Activated naive CD4-positive, alpha-beta T cell treated with anti-CD3 and anti-CD28 coated beads, Interleukin-2, amount 50 U/mL, for 72 hours (primary cell): ENCODE measurements around the gene RASL10B. TPM values are rescaled to one million over a fixed set of nuclear protein-coding genes. Genes with fewer than 3 reads are reported as not detected.

Experiments used
- ATAC-seq, 2 donors: fragments of 150-1000 bp; cut with Tn5 transposase; 2 replicates each; pipeline ENCODE4 v1.10.0; 2021; ENCODE audit warnings: mild to moderate bottlenecking in 2 of 2, moderate library complexity in 2 of 2
- DNase-seq, 2 donors: peaks; one replicate each; pipeline ENCODE4 v3.0.0; 2021 to 2022; ENCODE audit warnings: low spot score in 2 of 2
- H3K27ac Mint-ChIP-seq, 2 donors: one replicate each; pipeline ENCODE4 v1.8.0; 2022; ENCODE audit warnings: mild to moderate bottlenecking in 2 of 2, mixed read lengths in 2 of 2
- H3K36me3 Mint-ChIP-seq, 2 donors: one replicate each; pipeline ENCODE4 v1.8.0; 2022; ENCODE audit warnings: mixed read lengths in 2 of 2
- H3K9me3 Mint-ChIP-seq, 2 donors: one replicate each; pipeline ENCODE4 v1.8.0; 2022; ENCODE audit warnings: mixed read lengths in 2 of 2
- total RNA-seq, 2 donors: library from RNA; stranded (reverse); gene quantifications; one replicate each; pipeline ENCODE4 v1.2.3, GENCODE V29; 2022

Gene RASL10B
- total RNA-seq, 2 donors from 2014 or later: 1.1 TPM; not detected in 1

DNA sequence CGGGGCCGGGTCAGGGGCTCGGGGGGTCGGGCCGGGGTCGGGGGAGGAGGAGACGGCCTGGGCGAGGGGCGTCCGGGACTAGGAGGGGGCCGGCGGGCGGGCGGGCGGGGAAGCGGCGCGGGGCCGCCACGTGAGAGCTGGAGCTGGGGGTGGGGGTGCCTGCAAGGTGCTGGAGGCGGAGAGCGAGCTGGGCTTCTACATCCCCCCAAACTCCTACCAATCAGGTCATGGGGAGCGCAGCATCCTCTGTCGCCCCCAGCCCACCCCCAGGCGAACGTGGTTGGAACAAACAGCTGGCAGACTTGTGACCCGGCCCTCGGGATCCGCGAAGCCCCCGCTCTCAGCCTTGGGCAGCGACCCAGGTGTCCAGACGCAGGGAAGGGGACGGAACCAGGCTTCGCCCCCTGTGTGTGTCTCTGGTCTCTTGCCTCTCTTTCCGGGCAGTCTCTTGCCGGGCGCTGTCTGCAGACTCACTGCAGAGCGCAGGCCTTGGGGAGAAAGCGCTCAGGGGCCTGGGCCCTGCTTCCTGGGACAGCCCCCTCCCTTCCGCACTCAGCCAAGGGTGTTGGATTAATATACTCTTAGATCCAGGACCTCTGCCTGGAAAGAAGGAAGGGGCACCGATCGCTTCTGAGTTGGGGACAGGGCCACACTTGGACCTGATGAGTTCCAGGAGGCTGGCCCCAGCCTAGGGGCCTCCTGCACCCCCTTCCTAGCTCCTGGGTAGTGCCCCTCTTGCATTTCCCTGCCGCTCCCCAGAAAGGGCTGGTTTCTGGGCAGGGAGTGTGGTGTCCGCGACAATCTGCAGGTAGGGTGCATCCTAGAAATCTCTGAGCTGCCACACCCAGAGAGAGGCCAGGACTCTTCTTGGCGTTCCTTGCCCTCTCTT lies 722 bp downstream of the RASL10B start:
- ATAC-seq (no peak), DNase-seq (no peak)
- H3K27ac Mint-ChIP-seq: peak overlapping the region in 1 of 2 donors; percentile 22
- no peaks in the 10 kb centered on the region for H3K36me3 Mint-ChIP-seq
- no peaks in the 10 kb centered on the region for H3K9me3 Mint-ChIP-seq

DNA sequence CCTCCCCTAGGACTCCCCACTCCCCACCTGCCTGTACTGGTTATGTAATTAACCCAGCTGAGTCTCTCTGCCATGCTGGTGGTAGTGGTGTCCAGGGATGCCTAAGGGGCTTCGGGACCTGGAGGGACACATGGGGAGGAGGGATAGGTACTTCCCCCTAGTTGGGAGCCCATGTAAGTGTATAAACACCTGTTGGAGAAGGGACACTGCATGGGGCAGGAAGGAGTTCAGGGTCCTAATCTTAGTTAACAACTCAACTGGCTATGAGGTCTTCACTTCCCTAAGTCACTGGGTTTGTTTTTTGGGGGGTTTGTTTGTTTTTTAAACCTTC lies 1.3 kb downstream of the RASL10B start:
- DNase-seq (no peak), ATAC-seq (no peak)
- H3K27ac Mint-ChIP-seq: peak overlapping the region in 1 of 2 donors; percentile 22
- H3K36me3 Mint-ChIP-seq: no peaks in the 10 kb centered on the region
- no peaks in the 10 kb centered on the region for H3K9me3 Mint-ChIP-seq

DNA sequence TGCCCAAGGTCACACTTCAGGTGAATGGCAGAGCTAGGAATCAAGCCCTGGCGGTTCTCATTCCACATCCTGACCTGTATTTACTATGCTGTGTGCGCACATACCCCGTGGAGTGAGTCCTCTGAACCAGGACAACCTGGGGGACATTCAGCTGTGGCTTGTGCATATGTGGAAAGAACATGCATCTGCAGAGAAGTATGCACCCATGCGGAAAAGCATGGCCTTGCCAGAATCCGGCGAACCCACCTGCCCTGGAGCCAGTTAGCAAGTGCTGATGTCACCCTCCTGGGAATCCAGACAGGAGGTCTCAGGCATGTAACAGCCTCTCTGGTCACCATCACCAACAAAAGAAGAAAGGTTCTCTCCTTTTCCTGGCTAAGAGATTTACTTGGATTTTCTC lies 1.9 kb downstream of the RASL10B start:
- no peaks in the 10 kb centered on the region for H3K36me3 Mint-ChIP-seq
- ATAC-seq: no peak
- H3K27ac Mint-ChIP-seq: no peak overlapping the region
- no peaks in the 10 kb centered on the region for H3K9me3 Mint-ChIP-seq
- DNase-seq: no peak

DNA sequence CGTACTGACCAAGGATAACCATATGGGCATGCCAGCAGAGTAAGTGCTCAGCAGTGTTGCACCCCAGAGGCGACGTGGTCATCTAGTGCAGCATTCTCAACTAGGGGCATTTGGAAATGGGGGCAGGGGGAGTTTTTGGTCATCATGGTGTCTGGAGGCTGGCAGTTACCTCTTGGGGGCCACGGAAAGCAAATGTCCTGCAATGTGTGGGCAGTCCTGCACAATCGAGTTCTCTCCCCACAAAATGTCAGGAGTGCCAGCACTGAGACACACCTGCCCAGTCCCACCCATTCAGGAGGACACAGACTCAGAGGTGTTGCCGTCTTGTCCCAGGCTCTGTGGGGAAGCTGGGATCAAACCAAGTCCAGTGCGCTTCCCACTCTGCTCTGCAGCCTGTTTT lies 3.0 kb downstream of the RASL10B start:
- DNase-seq (no peak), ATAC-seq (no peak)
- Mint-ChIP-seq H3K9me3 (no peaks in the 10 kb centered on the region), H3K27ac (no peak overlapping the region), H3K36me3 (no peaks in the 10 kb centered on the region)

DNA sequence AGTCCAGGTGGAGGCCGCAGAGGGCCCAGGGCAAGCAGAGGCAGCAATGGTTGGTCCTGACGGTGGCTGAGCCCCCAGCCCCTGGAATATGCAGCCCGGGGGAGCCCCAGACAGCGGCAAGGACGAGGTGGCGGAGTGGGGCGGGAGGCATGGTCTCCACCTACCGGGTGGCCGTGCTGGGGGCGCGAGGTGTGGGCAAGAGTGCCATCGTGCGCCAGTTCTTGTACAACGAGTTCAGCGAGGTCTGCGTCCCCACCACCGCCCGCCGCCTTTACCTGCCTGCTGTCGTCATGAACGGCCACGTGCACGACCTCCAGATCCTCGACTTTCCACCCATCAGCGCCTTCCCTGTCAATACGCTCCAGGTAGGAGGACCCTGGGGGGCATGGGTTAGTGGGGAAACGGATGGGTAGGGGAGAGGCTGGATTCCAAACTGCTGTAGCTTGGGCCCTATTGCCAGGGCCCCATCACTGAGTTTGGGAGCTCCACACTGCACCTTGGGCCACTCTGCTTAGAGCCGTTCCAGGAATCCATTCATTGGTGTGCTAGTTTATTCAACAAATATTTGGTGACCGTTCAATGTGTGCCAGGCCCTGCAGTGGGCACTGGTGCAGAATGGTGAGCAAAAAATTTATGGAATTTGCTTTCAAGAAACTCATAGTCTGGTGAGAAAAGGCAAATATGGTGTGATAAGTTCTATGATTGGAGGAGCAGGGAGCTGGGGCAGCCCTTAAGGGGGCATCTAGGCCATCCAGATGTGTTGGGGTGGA lies 3.8 kb downstream of the RASL10B start:
- H3K9me3 Mint-ChIP-seq: no peaks in the 10 kb centered on the region
- ATAC-seq (no peak), DNase-seq (no peak)
- no peaks in the 10 kb centered on the region for H3K36me3 Mint-ChIP-seq
- H3K27ac Mint-ChIP-seq: no peak overlapping the region

DNA sequence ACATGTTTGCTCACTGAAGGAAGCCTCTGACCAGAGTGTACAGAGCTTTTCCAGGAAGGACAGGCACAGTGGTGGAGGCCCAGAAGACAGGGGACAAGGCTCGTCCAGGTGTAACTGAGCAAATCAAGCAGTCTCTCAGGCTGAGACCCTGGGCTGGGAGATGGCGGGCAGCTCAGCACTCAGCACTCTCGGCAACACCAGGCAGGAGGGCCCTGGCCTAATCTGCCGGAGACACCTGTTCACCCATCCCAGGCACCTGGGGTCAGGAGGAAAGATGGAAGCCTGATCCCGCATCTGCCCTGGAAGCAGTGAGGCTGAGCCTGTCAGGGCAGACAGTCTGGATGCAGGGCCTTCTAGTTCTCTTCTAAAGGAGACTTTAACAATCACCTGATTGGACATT lies 4.8 kb downstream of the RASL10B start:
- DNase-seq (no peak), ATAC-seq (no peak)
- Mint-ChIP-seq H3K9me3 (no peaks in the 10 kb centered on the region), H3K36me3 (no peaks in the 10 kb centered on the region), H3K27ac (no peak overlapping the region)

DNA sequence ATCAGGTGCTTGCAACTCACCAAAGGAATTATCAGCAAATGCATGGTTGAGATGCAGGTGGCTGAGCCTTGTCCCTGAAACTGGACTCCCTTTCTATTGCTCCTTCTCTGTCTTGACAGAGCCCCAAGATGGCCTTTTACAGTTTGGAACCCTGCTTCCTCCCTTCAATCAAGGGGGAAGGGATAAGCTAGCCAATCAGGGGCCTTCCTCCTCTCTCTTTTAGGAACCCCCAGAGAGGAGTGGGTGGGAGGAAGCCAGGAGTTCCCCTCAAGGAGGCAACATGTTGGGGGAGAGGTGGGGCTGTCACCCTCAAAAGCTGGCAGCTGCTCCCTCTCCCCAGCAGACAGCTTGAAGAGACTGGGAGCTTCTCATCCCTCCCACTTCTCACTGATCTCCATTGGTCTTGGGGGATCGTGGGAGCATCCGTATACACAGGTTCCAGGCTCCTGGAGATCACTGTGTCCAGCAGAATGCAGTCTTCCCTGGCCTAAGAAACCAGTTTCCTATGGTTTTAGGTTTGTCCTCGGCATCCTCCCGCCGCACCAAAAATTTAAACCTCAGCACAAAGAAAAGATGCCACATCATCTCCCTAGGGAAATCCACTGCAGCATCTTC lies 7.2 kb downstream of the RASL10B start:
- H3K9me3 Mint-ChIP-seq: no peaks in the 10 kb centered on the region
- DNase-seq (no peak), ATAC-seq (no peak)
- no peaks in the 10 kb centered on the region for H3K36me3 Mint-ChIP-seq
- H3K27ac Mint-ChIP-seq: no peak overlapping the region

DNA sequence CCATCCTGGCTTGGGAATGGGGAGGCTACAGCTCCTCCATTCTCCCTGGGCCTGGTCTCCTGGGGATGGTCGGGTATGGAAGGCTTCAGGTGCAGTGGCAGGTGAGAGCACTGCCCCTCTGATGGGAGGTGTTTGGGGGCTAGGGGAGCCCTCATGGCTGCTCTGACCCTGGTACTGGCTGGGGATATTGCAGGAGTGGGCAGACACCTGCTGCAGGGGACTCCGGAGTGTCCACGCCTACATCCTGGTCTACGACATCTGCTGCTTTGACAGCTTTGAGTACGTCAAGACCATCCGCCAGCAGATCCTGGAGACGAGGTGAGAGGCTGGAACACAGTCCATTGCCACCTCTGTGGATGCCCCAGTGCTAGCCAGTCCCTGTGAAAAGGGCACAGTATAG lies 8.8 kb downstream of the RASL10B start:
- no peak for ATAC-seq
- Mint-ChIP-seq H3K36me3 (no peaks in the 10 kb centered on the region), H3K27ac (no peak overlapping the region)

DNA sequence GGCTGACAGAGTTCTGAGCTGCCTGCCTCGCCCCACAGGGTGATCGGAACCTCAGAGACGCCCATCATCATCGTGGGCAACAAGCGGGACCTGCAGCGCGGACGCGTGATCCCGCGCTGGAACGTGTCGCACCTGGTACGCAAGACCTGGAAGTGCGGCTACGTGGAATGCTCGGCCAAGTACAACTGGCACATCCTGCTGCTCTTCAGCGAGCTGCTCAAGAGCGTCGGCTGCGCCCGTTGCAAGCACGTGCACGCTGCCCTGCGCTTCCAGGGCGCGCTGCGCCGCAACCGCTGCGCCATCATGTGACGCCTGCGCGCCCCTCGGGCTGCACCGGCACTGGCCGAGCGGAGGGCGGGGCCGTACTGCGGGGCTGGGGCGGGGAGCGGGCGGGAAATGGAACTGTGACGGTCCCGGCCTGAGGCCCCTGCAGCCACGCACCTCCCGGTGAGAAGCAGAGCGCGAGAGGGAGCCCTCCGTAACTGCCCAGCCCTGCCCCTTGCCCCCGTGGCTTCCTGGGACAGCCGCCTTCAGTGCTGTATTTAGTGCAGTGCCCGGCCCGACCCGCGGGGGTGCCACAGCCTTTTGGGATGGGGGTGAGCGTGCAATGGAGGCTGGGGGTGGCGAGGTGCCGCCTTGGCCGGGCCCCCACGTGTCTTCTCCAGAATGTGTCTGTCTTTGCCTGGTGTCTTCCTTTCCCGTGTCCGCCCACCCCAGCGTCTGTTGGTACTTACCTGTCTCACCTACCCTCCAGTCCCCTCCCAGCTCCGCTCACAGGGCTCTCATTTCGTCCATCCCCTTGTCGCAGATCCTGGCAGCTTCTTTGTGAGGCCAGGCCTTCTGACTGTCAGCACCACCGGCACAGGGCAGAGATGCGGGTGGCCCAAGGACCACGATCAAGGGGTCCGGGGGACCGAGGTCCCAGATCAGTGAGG lies 9.8 kb downstream of the RASL10B start:
- no peak for DNase-seq
- ATAC-seq: peak; percentile 49 to 70
- H3K36me3 Mint-ChIP-seq: no peaks in the 10 kb centered on the region
- no peaks in the 10 kb centered on the region for H3K9me3 Mint-ChIP-seq
- H3K27ac Mint-ChIP-seq: no peak overlapping the region

More for the DNA sequence above, 8.8 kb downstream of the RASL10B start:
- no peaks in the 10 kb centered on the region for H3K9me3 Mint-ChIP-seq
- DNase-seq: no peak

DNA sequence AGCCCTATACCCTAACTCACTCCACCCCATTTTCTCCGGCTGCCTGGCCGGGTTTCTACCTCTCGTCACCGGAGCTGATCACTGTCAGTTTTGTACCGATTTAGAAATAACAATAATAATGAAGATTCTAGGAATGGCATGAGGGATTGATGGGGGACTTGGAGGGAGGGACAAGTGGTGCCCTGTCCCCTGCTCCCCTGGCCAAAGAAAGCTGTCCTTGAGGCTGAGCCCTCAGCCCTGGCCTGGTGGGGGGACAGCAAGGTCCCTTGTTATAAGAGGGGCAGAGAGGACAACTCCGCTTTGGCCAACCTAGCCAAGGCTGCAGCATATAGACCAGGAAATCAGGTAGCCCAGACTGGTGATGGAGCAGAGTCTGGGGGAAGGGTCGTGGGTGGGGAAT lies 11.1 kb downstream of the RASL10B start:
- H3K9me3 Mint-ChIP-seq: no peaks in the 10 kb centered on the region
- no peaks in the 10 kb centered on the region for H3K36me3 Mint-ChIP-seq
- no peak overlapping the region for H3K27ac Mint-ChIP-seq
- DNase-seq (no peak), ATAC-seq (no peak)

DNA sequence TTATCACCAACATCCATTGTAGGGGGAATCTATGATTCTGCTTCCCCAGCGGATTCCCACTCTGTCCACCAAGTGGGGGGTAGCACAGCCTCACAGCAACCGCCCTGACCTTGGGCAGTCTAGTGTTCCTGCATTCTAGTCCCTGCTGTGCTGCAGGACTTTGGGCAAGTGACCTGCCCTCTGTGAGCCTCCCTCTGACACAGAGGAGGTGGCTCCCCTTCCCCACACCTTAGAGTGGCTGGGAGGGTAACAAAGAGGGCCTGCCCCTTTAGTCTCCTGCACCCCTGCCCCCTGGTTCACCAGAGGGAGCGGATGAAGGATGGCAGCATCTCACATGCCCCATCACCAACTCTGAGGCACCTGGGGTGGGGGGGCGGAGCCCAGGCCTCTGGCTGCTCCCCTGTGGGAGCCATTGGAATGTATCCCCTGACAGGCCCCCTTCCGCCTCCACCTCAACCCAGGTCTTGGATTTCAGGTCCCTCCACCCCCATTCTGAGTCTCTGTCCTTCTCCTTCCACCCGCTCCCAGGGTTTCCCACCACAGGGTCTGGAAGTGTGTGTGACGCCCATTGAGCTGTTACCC lies 11.5 kb downstream of the RASL10B start:
- no peaks in the 10 kb centered on the region for H3K9me3 Mint-ChIP-seq
- H3K27ac Mint-ChIP-seq: no peak overlapping the region

DNA sequence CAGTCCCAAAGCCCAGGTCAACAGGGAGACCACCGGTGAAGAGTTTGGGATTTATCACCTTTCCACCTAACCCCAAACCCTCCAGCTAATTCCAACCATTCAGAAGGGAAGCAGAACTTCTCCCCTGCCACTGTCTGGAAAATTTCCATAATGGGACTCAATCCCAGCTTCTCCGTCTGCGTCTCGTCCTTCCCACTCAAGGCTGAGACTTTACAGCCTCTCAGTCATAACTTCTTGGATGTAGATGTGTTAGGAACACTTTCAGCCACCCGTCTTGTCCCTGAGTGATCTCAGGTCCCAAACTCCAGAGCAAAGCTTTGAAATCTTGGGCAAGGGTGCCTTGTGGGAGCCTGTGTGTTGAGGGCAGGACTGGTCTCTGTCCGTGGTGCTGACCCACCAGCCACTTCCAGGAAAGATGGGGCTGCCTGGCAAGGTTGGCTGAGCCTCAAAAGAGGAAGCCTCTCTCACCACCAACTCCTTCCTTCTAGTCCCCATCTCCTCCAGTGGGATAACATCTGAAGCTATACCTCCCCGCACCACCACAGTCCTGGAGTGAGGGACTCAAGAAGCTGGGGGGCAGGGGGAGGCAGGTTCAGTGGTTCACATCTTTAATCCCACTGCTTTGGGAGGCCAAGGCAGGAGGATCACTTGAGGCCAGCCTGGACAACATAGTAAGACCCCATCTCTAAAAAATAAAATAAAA lies 12.3 kb downstream of the RASL10B start:
- no peaks in the 10 kb centered on the region for H3K36me3 Mint-ChIP-seq
- H3K27ac Mint-ChIP-seq: no peak overlapping the region
- DNase-seq: no peak
- no peaks in the 10 kb centered on the region for H3K9me3 Mint-ChIP-seq
- ATAC-seq: no peak

More for the DNA sequence above, 11.5 kb downstream of the RASL10B start:
- ATAC-seq (no peak), DNase-seq (no peak)
- H3K36me3 Mint-ChIP-seq: no peaks in the 10 kb centered on the region

DNA sequence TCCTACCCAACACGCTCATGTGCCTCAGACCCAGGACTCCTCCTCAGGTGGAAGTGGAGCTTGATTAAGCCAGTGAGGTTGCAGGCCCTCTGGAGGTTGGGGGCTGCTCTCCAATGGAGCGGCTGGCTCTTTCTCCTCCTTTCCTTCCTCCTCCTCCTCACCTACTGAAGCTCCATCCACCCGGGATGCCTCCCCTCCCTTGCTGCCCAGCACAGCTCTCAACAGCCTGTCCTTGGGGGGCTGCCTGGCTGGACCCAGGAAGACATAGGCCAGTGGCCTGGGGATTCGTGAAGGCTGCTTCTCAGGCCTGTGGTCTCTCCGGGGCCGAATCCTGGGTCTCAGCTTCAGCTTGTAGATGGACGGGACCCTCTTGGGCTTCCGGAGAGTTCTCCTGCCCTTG lies 13.4 kb downstream of the RASL10B start:
- ATAC-seq (no peak), DNase-seq (no peak)
- H3K36me3 Mint-ChIP-seq: no peaks in the 10 kb centered on the region
- no peaks in the 10 kb centered on the region for H3K9me3 Mint-ChIP-seq
- no peak overlapping the region for H3K27ac Mint-ChIP-seq

DNA sequence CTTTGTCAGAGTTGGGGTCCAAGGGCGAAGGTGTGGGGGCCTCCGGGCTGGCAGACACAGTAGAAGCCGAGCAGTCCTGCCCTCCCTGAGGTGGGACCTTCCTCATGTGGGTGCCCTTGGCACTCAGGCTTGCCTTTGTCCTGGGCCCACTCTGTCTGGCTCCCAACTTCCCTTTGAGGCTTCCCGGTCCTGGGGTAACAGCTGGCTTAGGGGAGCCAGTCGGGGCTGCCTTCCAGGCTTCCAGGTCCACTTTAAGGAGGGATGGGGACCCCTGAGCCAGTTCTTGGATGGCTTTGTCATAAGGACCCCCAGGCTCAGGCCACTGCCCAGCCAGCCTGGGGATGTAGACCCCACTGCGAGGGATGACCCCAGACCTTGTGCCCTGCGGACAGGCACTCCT lies 13.8 kb downstream of the RASL10B start:
- no peak for DNase-seq
- H3K9me3 Mint-ChIP-seq: no peaks in the 10 kb centered on the region
- no peak for ATAC-seq

DNA sequence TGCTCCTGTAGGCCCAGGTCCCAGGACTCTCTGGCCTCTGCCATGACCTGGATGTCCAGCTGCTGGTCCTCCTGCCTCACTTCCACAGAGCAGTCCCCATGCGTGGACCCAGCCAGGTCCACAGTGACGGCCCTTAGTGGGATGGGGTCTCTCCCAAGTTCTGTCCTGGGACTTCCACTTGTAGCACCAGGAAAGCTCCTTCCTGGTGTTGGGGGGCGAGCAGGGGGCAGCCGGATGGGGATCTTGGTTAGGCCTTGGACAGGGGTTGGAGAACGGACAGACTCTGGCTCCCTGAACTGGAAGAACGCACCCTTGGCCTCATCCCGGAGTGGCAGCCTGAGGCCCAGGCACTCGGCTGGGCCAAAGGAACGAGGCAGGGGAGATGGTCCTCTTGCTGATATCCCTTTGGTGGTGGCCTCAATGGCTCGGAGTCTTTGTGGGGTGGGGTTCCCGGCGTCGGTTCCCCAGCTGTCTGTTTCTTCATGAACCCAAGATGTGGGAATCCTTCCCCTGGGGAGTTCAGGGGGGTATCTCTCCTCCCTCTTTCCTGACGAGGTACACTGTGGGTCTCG lies 14.4 kb downstream of the RASL10B start:
- Mint-ChIP-seq H3K9me3 (no peaks in the 10 kb centered on the region), H3K36me3 (no peaks in the 10 kb centered on the region), H3K27ac (no peak overlapping the region)
- DNase-seq (no peak), ATAC-seq (no peak)

More for the DNA sequence above, 13.8 kb downstream of the RASL10B start:
- Mint-ChIP-seq H3K27ac (no peak overlapping the region), H3K36me3 (no peaks in the 10 kb centered on the region)
